Vagina (tissue), 2 donors: ENCODE measurements around the gene C10orf62.

Source experiments
- CTCF ChIP-seq, 3 experiments: fragments of 450-650 bp in 2 of 3; fragments of 200-600 bp in 1 of 3; sonication (generic) in 1 of 3; IDR thresholded peaks; one replicate each; pipeline ENCODE4 v1.5.1; 2017 to 2019; ENCODE audit warnings: antibody characterized with exemption in 3 of 3, mild to moderate bottlenecking in 2 of 3, moderate library complexity in 2 of 3
- POLR2A ChIP-seq, 2 donors: fragments of 450-650 bp; IDR thresholded peaks; one replicate each; pipeline ENCODE4 v1.6.1; 2017; ENCODE audit warnings: antibody characterized with exemption in 2 of 2, mild to moderate bottlenecking in 2 of 2, moderate library complexity in 2 of 2
- POLR2AphosphoS5 ChIP-seq, 2 donors: sonication (generic); formaldehyde crosslinking; IDR thresholded peaks; one replicate each; pipeline ENCODE4 v1.9.0; 2017; ENCODE audit warnings: antibody characterized with exemption in 2 of 2, mild to moderate bottlenecking in 2 of 2, low read depth in 1 of 2; ENCODE audit not compliant: insufficient read depth in 1 of 2

- TF ChIP-seq CTCF (IDR thresholded peaks at IDR 0.05) (no peak), POLR2A (IDR thresholded peaks at IDR 0.05) (no peak), POLR2AphosphoS5 (IDR thresholded peaks at IDR 0.05; ENCODE audit: insufficient read depth in 1 of 2, low read depth in 1 of 2) (no peak)
These were observed 19.6 kb downstream of the C10orf62 start for GRCh38 chr10:97608991-97609561.
